ENCODE measurements around the gene PDE12. TPM values are rescaled to one million over a fixed set of nuclear protein-coding genes. Genes with fewer than 3 reads are reported as not detected.
A peak's percentile ranks its signal among the peaks of the same experiment; 100 is the strongest.
"Not testable (repeated sequence)": the region's sequence is repeated elsewhere in the genome, so short reads cannot be mapped to it uniquely, and the experiment has no call there.

PDE12 gene
- polyA plus RNA-seq, 4 donors: 9.1 to 14.0 (median 13.4) TPM

- no peak for DNase-seq (ENCODE audit: low read depth in 4 of 4, low spot score in 3 of 4)
These were observed 26.5 kb downstream of the PDE12 start for GRCh38 chr3:57582474-57583168.

GRCh38 chr3:57583544-57583943, 27.5 kb downstream of the PDE12 start:
- no peak for DNase-seq (ENCODE audit: low read depth in 4 of 4, low spot score in 3 of 4)

GRCh38 chr3:57586778-57587177, 30.7 kb downstream of the PDE12 start:
- DNase-seq (ENCODE audit: low read depth in 4 of 4, low spot score in 3 of 4): no peak

- DNase-seq (ENCODE audit: low read depth in 4 of 4, low spot score in 3 of 4): no peak
These were observed 31.8 kb downstream of the PDE12 start for GRCh38 chr3:57587905-57588304.

- no peak for DNase-seq (ENCODE audit: low read depth in 4 of 4, low spot score in 3 of 4)
These were observed 36.2 kb downstream of the PDE12 start for GRCh38 chr3:57592306-57592705.

GRCh38 chr3:57594144-57594543, 38.1 kb downstream of the PDE12 start:
- DNase-seq (ENCODE audit: low read depth in 4 of 4, low spot score in 3 of 4): no peak

GRCh38 chr3:57594576-57594975, 38.5 kb downstream of the PDE12 start:
- DNase-seq (ENCODE audit: low read depth in 4 of 4, low spot score in 3 of 4): no peak

GRCh38 chr3:57596495-57597126, 40.5 kb downstream of the PDE12 start:
- DNase-seq (ENCODE audit: low read depth in 4 of 4, low spot score in 3 of 4): peak in 3 of 4 donors; percentile 42 to 54 (median 50)

- DNase-seq (ENCODE audit: low read depth in 4 of 4, low spot score in 3 of 4): peak; percentile 95 to 97 (median 97)
These were observed 41.3 kb downstream of the PDE12 start, which contains the start of gene ARF4 for GRCh38 chr3:57597127-57597923. Gene ARF4, minus strand, starts transcription at chr3:57597344. Its CDS starts 204 bp downstream, at chr3:57597140.

- DNase-seq (ENCODE audit: low read depth in 4 of 4, low spot score in 3 of 4): no peak
These were observed 42.8 kb downstream of the PDE12 start for GRCh38 chr3:57598765-57599360.

- DNase-seq (ENCODE audit: low read depth in 4 of 4, low spot score in 3 of 4): no peak
These were observed 44.1 kb downstream of the PDE12 start for GRCh38 chr3:57600195-57600594.

- no peak for DNase-seq (ENCODE audit: low read depth in 4 of 4, low spot score in 3 of 4)
These were observed 48.9 kb downstream of the PDE12 start for GRCh38 chr3:57604971-57605370.

GRCh38 chr3:57605683-57606082, 49.6 kb downstream of the PDE12 start:
- no peak for DNase-seq (ENCODE audit: low read depth in 4 of 4, low spot score in 3 of 4)

GRCh38 chr3:57611870-57612269, 55.8 kb downstream of the PDE12 start:
- not testable (repeated sequence) for DNase-seq (ENCODE audit: low read depth in 4 of 4, low spot score in 3 of 4)

- DNase-seq (ENCODE audit: low read depth in 4 of 4, low spot score in 3 of 4): no peak
These were observed 60.2 kb downstream of the PDE12 start for GRCh38 chr3:57616233-57616632.

Other genes with a start within 250 kb of the PDE12 start
- gene DNAH12, start 11.9 kb upstream of the PDE12 start, polyA plus RNA-seq (ENCODE audit: insufficient read length in 4 of 4): 1 to 10 TPM in 2 of 4 donors, under 1 TPM in 2; 0.70 to 2.0 (median 0.98) TPM
- gene ARF4, start 41.1 kb downstream of the PDE12 start, polyA plus RNA-seq (ENCODE audit: insufficient read length in 4 of 4): 100 to 1,000 TPM; 209 to 325 (median 286) TPM
- 10 to 100 TPM; 27.2 to 31.2 (median 29.7) TPM for gene DENND6A, start 136.8 kb downstream of the PDE12 start, polyA plus RNA-seq (ENCODE audit: insufficient read length in 4 of 4)
- 10 to 100 TPM; 37.0 to 51.2 (median 48.7) TPM for gene SLMAP, start 200.0 kb downstream of the PDE12 start, polyA plus RNA-seq (ENCODE audit: insufficient read length in 4 of 4)